GM12801 (cell line): ENCODE measurements around the gene GOLGA1.

ENCODE experiments used
- CTCF ChIP-seq: IDR thresholded peaks from one replicate; pipeline ENCODE4 v1.5.1; 2011; ENCODE audit warnings: control low read depth; ENCODE audit not compliant: insufficient read length; ENCODE audit errors: extremely low read depth

GOLGA1 gene

GRCh38 chr9:124859803-124860581 is 80.9 kb downstream of the GOLGA1 start:
- TF ChIP-seq CTCF: no peak

GRCh38 chr9:124858330-124859046 is 82.4 kb downstream of the GOLGA1 start:
- no peak for TF ChIP-seq CTCF

GRCh38 chr9:124857533-124858162 is 83.2 kb downstream of the GOLGA1 start:
- no peak for TF ChIP-seq CTCF

GRCh38 chr9:124855944-124856765 is 84.7 kb downstream of the GOLGA1 start:
- no peak for TF ChIP-seq CTCF

GRCh38 chr9:124855566-124855943 is 85.3 kb downstream of the GOLGA1 start:
- no peak for TF ChIP-seq CTCF

GRCh38 chr9:124854822-124855221 is 86.1 kb downstream of the GOLGA1 start:
- TF ChIP-seq CTCF: no peak

GRCh38 chr9:124854161-124854560 is 86.7 kb downstream of the GOLGA1 start:
- TF ChIP-seq CTCF: no peak
